ENCODE results near the gene CCER1. TPM values are rescaled to one million over a fixed set of nuclear protein-coding genes. Genes with fewer than 3 reads are reported as not detected.

Gene CCER1
- total and polyA plus RNA-seq, 2 experiments from 2014 or later, result not detected

GRCh38 chr12:90910958-90911357 lies 44.0 kb downstream of the CCER1 start:
- Histone ChIP-seq H3K4me1 (ENCODE audit: insufficient read depth) (no peaks in the 10 kb centered on the region), H3K27me3 (ENCODE audit: insufficient read depth) (no peaks in the 10 kb centered on the region), H4K20me1 (replicated peaks; ENCODE audit: insufficient read depth) (no peaks in the 10 kb centered on the region), H3K79me2 (replicated peaks; ENCODE audit: insufficient read depth) (no peaks in the 10 kb centered on the region), H3K4me2 (no peak overlapping the region), H3K9me2 (ENCODE audit: insufficient read depth) (peaks cover 9% of the 10 kb centered on the region), H3F3A (replicated peaks; ENCODE audit: low read depth) (no peaks in the 10 kb centered on the region), H3K4me3 (no peak overlapping the region), H3K27ac (ENCODE audit: low read depth) (no peak overlapping the region), H3K36me3 (ENCODE audit: insufficient read depth) (no peaks in the 10 kb centered on the region), H2AFZ (no peak overlapping the region)
- DNase-seq (ENCODE audit: low spot score), result no peak
- TF ChIP-seq EZH2 (IDR thresholded peaks at IDR 0.05; ENCODE audit: low read depth, unreplicated experiment), result no peak
- no peak for TF ChIP-seq JUNB (IDR thresholded peaks at IDR 0.05; ENCODE audit: unreplicated experiment)
- no peak for TF ChIP-seq CTCF (conservative IDR thresholded peaks at IDR 0.05; ENCODE audit: low read depth in 2 of 2)
- no peak for TF ChIP-seq EZH2phosphoT487 (IDR thresholded peaks at IDR 0.05; ENCODE audit: unreplicated experiment)
- no peak for TF ChIP-seq ETS1 (IDR thresholded peaks at IDR 0.05)
- TF ChIP-seq ZNF114 (CRISPR knock-in tag; IDR thresholded peaks at IDR 0.05), result no peak
- no peak for TF ChIP-seq POLR2AphosphoS5 (IDR thresholded peaks at IDR 0.05; ENCODE audit: low read depth)
- no peak for TF ChIP-seq ZNF331 (CRISPR knock-in tag; IDR thresholded peaks at IDR 0.05; ENCODE audit: low read depth)
- no peak for TF ChIP-seq CREB1 (CRISPR knock-in tag; IDR thresholded peaks at IDR 0.05; ENCODE audit: low read depth)
- Mint-ChIP-seq H3K27ac (no peak overlapping the region), H3K36me3 (ENCODE audit: low read depth) (peaks cover 4% of the 10 kb centered on the region; the same call in 1 of the 3 replicates), H3K9me3 (no peaks in the 10 kb centered on the region; the same call in 2 of the 3 replicates), H3K4me1 (no peaks in the 10 kb centered on the region), H3K27me3 (ENCODE audit: insufficient read depth, low read depth, poor library complexity) (no peaks in the 10 kb centered on the region), H3K4me3 (no peak overlapping the region)
- no peak for ATAC-seq

- Mint-ChIP-seq H3K4me1 (no peaks in the 10 kb centered on the region), H3K4me3 (no peak overlapping the region), H3K9me3 (no peaks in the 10 kb centered on the region; the same call in 2 of the 3 replicates), H3K27ac (no peak overlapping the region), H3K36me3 (ENCODE audit: low read depth) (no peaks in the 10 kb centered on the region), H3K27me3 (ENCODE audit: insufficient read depth, low read depth, poor library complexity) (no peaks in the 10 kb centered on the region)
- Histone ChIP-seq H3K4me1 (ENCODE audit: insufficient read depth) (no peaks in the 10 kb centered on the region), H3K27me3 (ENCODE audit: insufficient read depth) (no peaks in the 10 kb centered on the region), H3K36me3 (ENCODE audit: insufficient read depth) (no peaks in the 10 kb centered on the region), H3F3A (replicated peaks; ENCODE audit: low read depth) (no peaks in the 10 kb centered on the region), H3K79me2 (replicated peaks; ENCODE audit: insufficient read depth) (no peaks in the 10 kb centered on the region), H3K4me3 (no peak overlapping the region), H4K20me1 (replicated peaks; ENCODE audit: insufficient read depth) (no peaks in the 10 kb centered on the region), H3K4me2 (no peak overlapping the region), H2AFZ (no peak overlapping the region), H3K27ac (ENCODE audit: low read depth) (no peak overlapping the region), H3K9me2 (ENCODE audit: insufficient read depth) (no peaks in the 10 kb centered on the region; the same call in 1 of the 2 replicates)
- ATAC-seq (peak; percentile 68), DNase-seq (ENCODE audit: low spot score) (peak; percentile 77)
- TF ChIP-seq ZNF462 (CRISPR knock-in tag; IDR thresholded peaks at IDR 0.05) (no peak), CTCF (conservative IDR thresholded peaks at IDR 0.05; ENCODE audit: low read depth in 2 of 2) (peak; percentile 77 to 86)
These were observed 45.8 kb downstream of the CCER1 start for GRCh38 chr12:90909069-90909770.
